AG04450 (cell line): ENCODE measurements around the gene UCKL1. TPM values are rescaled to one million over a fixed set of nuclear protein-coding genes. Genes with fewer than 3 reads are reported as not detected.
"Not testable (repeated sequence)": the region's sequence is repeated elsewhere in the genome, so short reads cannot be mapped to it uniquely, and the experiment has no call there.

ENCODE experiments used
- CTCF ChIA-PET: fragments of 300-600, 350-600 bp; formaldehyde crosslinking; extraction: SDS; loops from one replicate; lab custom pipeline; 2022; ENCODE audit warnings: antibody characterized with exemption, inconsistent platforms; lab: Charles Lee
- POLR2A ChIA-PET: fragments of 350-600 bp; formaldehyde crosslinking; extraction: SDS; loops from one replicate; lab custom pipeline; 2021; ENCODE audit warnings: antibody characterized with exemption, inconsistent platforms; lab: Yijun Ruan, JAX
- DNase-seq: peaks from one replicate; pipeline ENCODE4 v3.0.0-alpha.2; 2011; ENCODE audit warnings: low read depth, low spot score
- H3K27ac ChIP-seq: one replicate; pipeline ENCODE4 v1.5.1; 2012; ENCODE audit warnings: low read depth, low read length, control low read depth
- H3K27me3 ChIP-seq: one replicate; pipeline ENCODE4 v1.6.0; 2012; ENCODE audit warnings: low read length; ENCODE audit not compliant: control insufficient read depth, insufficient read depth
- H3K4me3 ChIP-seq: 2 replicates; pipeline ENCODE4 v1.5.1; 2011; ENCODE audit warnings: mild to moderate bottlenecking, low read depth, low read length, control low read depth
- H3K9me3 ChIP-seq: 2 replicates; pipeline ENCODE4 v1.5.1; 2012; ENCODE audit warnings: low read length; ENCODE audit not compliant: control insufficient read depth, insufficient read depth
- polyA plus RNA-seq: library from polyadenylated mRNA; depleted of rRNA; stranded (reverse); fragments of >200 nt; gene quantifications from 2 replicates; pipeline ENCODE4 v1.2.3, GENCODE V29; 2011
- TF ChIP-seq, protein P1 (sequence below): IDR thresholded peaks from 2 replicates; pipeline ENCODE4 v1.5.1; 2011; ENCODE audit warnings: low read depth, low read length, control low read depth, inconsistent platforms

The UCKL1 gene
- polyA plus RNA-seq, 1 experiment: 18.0 TPM

GRCh38 chr20:63976980-63977738, 20.9 kb upstream of the UCKL1 start:
- CTCF ChIA-PET: interaction anchor here (0.6 kb wide), 1 partner anchor 186 kb away, joined by 5 read pairs; no protein-coding TSS in a partner anchor
- H3K27ac ChIP-seq: no peak overlapping the region
- DNase-seq: no peak
- H3K9me3 ChIP-seq: no peaks in the 10 kb centered on the region; the same call in 1 of the 2 replicates
- POLR2A ChIA-PET: interaction anchor here (0.8 kb wide), 1 partner anchor 112 kb away, joined by 3 read pairs; the partner anchor contains the start of gene TPD52L2
- no peaks in the 10 kb centered on the region for H3K27me3 ChIP-seq
- H3K4me3 ChIP-seq: no peak overlapping the region
- TF ChIP-seq, protein P1, sequence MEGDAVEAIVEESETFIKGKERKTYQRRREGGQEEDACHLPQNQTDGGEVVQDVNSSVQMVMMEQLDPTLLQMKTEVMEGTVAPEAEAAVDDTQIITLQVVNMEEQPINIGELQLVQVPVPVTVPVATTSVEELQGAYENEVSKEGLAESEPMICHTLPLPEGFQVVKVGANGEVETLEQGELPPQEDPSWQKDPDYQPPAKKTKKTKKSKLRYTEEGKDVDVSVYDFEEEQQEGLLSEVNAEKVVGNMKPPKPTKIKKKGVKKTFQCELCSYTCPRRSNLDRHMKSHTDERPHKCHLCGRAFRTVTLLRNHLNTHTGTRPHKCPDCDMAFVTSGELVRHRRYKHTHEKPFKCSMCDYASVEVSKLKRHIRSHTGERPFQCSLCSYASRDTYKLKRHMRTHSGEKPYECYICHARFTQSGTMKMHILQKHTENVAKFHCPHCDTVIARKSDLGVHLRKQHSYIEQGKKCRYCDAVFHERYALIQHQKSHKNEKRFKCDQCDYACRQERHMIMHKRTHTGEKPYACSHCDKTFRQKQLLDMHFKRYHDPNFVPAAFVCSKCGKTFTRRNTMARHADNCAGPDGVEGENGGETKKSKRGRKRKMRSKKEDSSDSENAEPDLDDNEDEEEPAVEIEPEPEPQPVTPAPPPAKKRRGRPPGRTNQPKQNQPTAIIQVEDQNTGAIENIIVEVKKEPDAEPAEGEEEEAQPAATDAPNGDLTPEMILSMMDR: no peak

GRCh38 chr20:63976511-63976910, 20.3 kb upstream of the UCKL1 start:
- CTCF ChIA-PET, DNase-seq, POLR2A ChIA-PET: not testable (repeated sequence)

DNA sequence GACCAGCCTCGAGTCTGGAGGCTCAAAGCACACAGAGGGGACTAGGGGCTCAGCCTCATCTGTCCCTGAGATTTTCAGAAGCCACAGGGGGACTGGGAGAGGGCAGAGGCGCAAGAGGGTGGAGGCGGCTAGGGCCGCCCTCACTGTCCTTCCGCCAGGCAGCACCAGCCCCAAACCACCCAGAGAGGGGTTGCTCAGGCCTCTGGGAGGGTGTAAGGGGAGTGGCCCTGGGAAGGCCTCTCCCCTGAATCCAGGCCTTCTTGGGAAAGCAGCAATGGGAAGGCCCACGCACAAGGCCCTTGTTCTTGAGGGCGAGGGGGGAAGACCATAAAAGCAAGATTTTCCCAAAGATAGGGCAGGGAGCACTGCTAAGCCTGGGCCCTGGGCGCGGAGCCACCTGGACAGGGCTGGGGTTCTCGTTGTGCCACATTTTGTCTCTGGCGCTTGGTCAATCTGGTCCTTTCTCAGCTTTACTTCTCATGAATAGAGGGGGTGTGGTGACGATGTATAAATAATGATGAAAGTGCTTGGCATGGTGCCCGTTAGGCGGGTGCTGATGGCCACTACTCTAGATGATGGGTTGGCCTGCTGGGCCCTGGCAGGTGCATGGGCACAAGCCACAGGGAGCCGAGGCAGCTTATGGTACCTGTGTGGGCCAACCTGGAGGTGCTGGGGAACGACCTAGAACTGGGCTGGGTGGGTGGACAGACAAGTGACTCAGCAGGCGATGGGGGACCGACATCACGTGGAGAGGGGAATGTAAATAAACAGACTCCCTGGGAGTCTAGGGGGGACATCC, 18.4 kb upstream of the UCKL1 start:
- TF ChIP-seq, protein P1: no peak
- Histone ChIP-seq H3K4me3 (no peak overlapping the region), H3K27ac (peak overlapping the region; percentile 65), H3K9me3 (no peaks in the 10 kb centered on the region; the same call in 1 of the 2 replicates), H3K27me3 (no peaks in the 10 kb centered on the region)
- POLR2A ChIA-PET: interaction anchor here (0.9 kb wide), 2 partner anchors 110 to 347 kb away, joined by 4 read pairs; partner anchors contain the start of gene TPD52L2
- DNase-seq: no peak
- CTCF ChIA-PET: interaction anchor here (0.6 to 2.8 kb wide), 13 partner anchors 9 to 585 kb away, joined by 3 to 24 read pairs (median 4); no protein-coding TSS in a partner anchor

More at GRCh38 chr20:63976511-63976910, 20.3 kb upstream of the UCKL1 start:
- not testable (repeated sequence) for H3K9me3 ChIP-seq, H3K27me3 ChIP-seq, H3K4me3 ChIP-seq, H3K27ac ChIP-seq

GRCh38 chr20:63973636-63974401, 17.6 kb upstream of the UCKL1 start:
- ChIA-PET CTCF (interaction anchor here (0.6 to 2.8 kb wide), 17 partner anchors 10 to 584 kb away, joined by 3 to 24 read pairs (median 4); partner anchors contain the start of gene TPD52L2), POLR2A (interaction anchor here (0.8 to 0.9 kb wide), 3 partner anchors 17 to 346 kb away, joined by 3 to 4 read pairs (median 4); partner anchors contain the start of genes TPD52L2 and UCKL1)
- H3K27ac ChIP-seq: peak overlapping the region; percentile 65
- H3K27me3 ChIP-seq: no peaks in the 10 kb centered on the region
- no peaks in the 10 kb centered on the region; the same call in 1 of the 2 replicates for H3K9me3 ChIP-seq
- peak overlapping the region; percentile 53 for H3K4me3 ChIP-seq
- DNase-seq: peak; percentile 55
- TF ChIP-seq, protein P1: peak; percentile 98

GRCh38 chr20:63973160-63973479, 16.9 kb upstream of the UCKL1 start:
- POLR2A ChIA-PET: interaction anchor here (0.8 kb wide), 1 partner anchor 17 kb away, joined by 3 read pairs; the partner anchor contains the start of gene UCKL1
- CTCF ChIA-PET: interaction anchor here (0.6 to 2.8 kb wide), 12 partner anchors 10 to 531 kb away, joined by 3 to 24 read pairs (median 5); partner anchors contain the start of gene TPD52L2
- H3K27me3 ChIP-seq: no peaks in the 10 kb centered on the region

More at GRCh38 chr20:63973160-63973479, 16.9 kb upstream of the UCKL1 start:
- Histone ChIP-seq H3K27ac (no peak overlapping the region), H3K9me3 (peaks cover 6% of the 10 kb centered on the region; the same call in 1 of the 2 replicates), H3K4me3 (no peak overlapping the region)
- no peak for DNase-seq
- TF ChIP-seq, protein P1: no peak
